RWPE2 (cell line): ENCODE results near the gene STAT5A.

ENCODE experiments used
- ATAC-seq: fragments of 200-7000 bp; cut with Tn5 transposase; 3 replicates; pipeline ENCODE4 v1.9.1; 2021; ENCODE audit warnings: low read depth
- DNase-seq: peaks from one replicate; pipeline ENCODE4 v3.0.0-alpha.2; 2020; ENCODE audit warnings: low spot score
- H3K27ac ChIP-seq: fragments of 450-650 bp; 2 replicates; pipeline ENCODE4 v1.5.1; 2017; ENCODE audit warnings: mild to moderate bottlenecking; ENCODE audit not compliant: poor library complexity, severe bottlenecking
- H3K27me3 ChIP-seq: fragments of 250-450 bp; sonication (Bioruptor Pico); 2 replicates; pipeline ENCODE4 v1.5.1; 2021; ENCODE audit warnings: mild to moderate bottlenecking, moderate library complexity; ENCODE audit not compliant: insufficient read depth, poor library complexity, severe bottlenecking
- H3K36me3 ChIP-seq: fragments of 250-450 bp; sonication (Bioruptor Pico); 2 replicates; pipeline ENCODE4 v1.5.1; 2020; ENCODE audit warnings: low read depth, mild to moderate bottlenecking, moderate library complexity
- H3K4me1 ChIP-seq: fragments of 250-450 bp; sonication (Bioruptor Pico); 2 replicates; pipeline ENCODE4 v1.5.1; 2021; ENCODE audit warnings: mild to moderate bottlenecking, moderate library complexity; ENCODE audit not compliant: insufficient read depth, poor library complexity, severe bottlenecking
- H3K4me3 ChIP-seq: fragments of 250-450 bp; sonication (Bioruptor Pico); 2 replicates; pipeline ENCODE4 v1.5.1; 2021; ENCODE audit warnings: mild to moderate bottlenecking, moderate library complexity; ENCODE audit not compliant: severe bottlenecking
- H3K9me3 ChIP-seq: fragments of 250-450 bp; sonication (Bioruptor Pico); 2 replicates; pipeline ENCODE4 v1.5.1; 2021; ENCODE audit warnings: mild to moderate bottlenecking, moderate library complexity; ENCODE audit not compliant: severe bottlenecking
- CTCF ChIP-seq: fragments of 450-650 bp; IDR thresholded peaks from one replicate; pipeline ENCODE4 v1.5.1; 2017; ENCODE audit warnings: mild to moderate bottlenecking, moderate library complexity; ENCODE audit not compliant: poor library complexity, severe bottlenecking

Gene STAT5A

GRCh38 chr17:42271006-42271778 lies 17.1 kb upstream of the STAT5A start:
- DNase-seq (no peak), ATAC-seq (no peak)
- H3K4me1 ChIP-seq: peaks cover 8% of the 10 kb centered on the region
- H3K27me3 ChIP-seq: no peaks in the 10 kb centered on the region
- no peak overlapping the region for H3K4me3 ChIP-seq
- no peak overlapping the region for H3K27ac ChIP-seq
- H3K9me3 ChIP-seq: no peaks in the 10 kb centered on the region
- TF ChIP-seq CTCF: no peak
- no peaks in the 10 kb centered on the region for H3K36me3 ChIP-seq

DNA sequence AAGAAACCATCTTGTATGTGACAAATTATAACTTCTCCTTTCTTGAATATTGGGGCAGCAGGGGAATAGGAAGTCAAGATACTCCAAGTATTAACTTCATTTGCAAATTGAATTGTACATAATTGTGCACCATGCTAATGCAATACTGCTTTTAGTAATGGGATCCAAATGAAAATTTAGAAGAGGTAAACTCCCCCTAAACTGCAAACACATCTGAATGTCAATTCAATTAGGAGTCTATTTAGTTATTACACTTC lies 16.6 kb upstream of the STAT5A start:
- Histone ChIP-seq H3K4me3 (no peak overlapping the region), H3K27me3 (no peaks in the 10 kb centered on the region), H3K27ac (no peak overlapping the region), H3K36me3 (no peaks in the 10 kb centered on the region), H3K9me3 (no peaks in the 10 kb centered on the region), H3K4me1 (peaks cover 8% of the 10 kb centered on the region)
- ATAC-seq (no peak), DNase-seq (no peak)
- no peak for TF ChIP-seq CTCF

DNA sequence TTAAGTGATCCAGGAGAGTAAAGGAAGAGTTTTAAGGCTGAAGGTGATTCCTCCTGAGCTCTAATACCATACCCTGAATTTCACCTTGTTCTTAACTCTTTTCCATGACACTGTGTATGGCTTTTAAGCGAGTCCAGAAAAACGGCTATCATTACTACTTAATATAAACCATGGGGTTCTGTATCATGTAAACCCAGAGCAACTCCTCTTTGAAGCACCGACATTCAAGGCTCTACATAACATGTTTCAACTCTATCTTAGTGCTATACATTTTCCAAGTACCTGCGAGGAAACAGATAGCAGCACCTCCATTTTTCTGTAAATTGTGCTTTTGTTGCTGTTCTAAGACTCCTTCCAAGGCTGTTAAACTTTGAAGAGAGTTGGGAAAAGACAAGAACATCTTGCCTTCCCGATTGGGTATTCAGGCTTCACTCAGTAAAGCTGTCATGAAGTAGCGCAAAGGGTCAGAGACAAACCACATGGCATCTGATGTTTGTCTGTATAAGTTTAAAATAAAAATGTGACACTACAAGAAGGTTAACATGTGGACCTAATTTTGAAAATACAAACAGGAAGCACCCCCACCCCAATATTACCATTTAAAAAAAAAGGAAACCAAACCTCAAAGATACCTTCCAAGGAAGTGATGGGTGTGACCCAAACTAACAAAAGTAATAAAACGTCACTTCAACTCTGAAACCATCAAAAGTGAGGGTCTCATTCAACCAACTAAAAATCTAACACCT lies 16.0 kb upstream of the STAT5A start:
- H3K9me3 ChIP-seq: no peaks in the 10 kb centered on the region
- peaks cover 14% of the 10 kb centered on the region for H3K4me1 ChIP-seq
- no peak overlapping the region for H3K4me3 ChIP-seq

DNA sequence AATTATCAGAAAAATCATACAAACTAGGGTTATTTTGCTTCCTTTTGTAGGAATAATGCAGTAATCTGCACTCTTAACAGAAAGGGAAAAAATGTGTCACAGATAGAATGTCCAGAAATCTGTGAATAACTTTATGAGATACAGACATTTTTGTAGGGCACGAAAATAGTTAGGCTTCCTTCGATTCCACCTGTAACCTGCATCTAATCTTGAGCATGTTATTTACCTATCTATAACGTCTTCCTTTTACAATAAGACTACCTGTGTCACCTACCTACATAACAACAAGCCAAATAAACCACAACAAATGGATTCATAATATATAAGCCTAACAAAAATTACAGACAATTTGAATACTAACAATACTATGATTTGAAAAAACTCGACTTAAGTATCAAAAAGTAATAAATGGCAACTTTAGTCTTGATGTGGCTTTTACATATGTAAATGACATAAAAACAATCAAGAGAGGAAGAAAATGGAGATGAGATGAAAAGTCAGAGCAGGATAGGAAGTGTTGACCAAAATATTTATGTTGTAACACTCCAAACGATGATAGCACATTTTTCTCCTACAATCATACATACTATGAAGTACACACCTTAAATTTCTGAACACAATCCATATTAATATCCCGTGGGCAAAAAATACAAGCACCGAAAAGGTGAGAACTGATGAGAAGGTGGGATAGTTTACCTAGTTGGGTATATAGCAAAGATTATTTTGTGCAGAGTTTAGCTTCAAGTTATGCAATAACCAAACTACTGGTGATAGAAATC lies 14.6 kb upstream of the STAT5A start:
- no peak overlapping the region for H3K27ac ChIP-seq
- H3K9me3 ChIP-seq: no peaks in the 10 kb centered on the region
- H3K36me3 ChIP-seq: no peaks in the 10 kb centered on the region
- no peak overlapping the region for H3K4me3 ChIP-seq
- DNase-seq (no peak), ATAC-seq (no peak)
- TF ChIP-seq CTCF: no peak
- H3K27me3 ChIP-seq: no peaks in the 10 kb centered on the region
- peaks cover 14% of the 10 kb centered on the region for H3K4me1 ChIP-seq

More for the DNA sequence above, 16.0 kb upstream of the STAT5A start:
- no peak for DNase-seq
- no peaks in the 10 kb centered on the region for H3K27me3 ChIP-seq
- TF ChIP-seq CTCF: no peak
- H3K36me3 ChIP-seq: no peaks in the 10 kb centered on the region
- ATAC-seq: no peak
- H3K27ac ChIP-seq: no peak overlapping the region
